NCI-H2196 treated with DMSO at 0.1 percent for 48 hours (cell line): Measurements from ENCODE around the gene MYORG.

Source experiments
- DNase-seq: peaks from one replicate; lab custom pipeline; 2025; ENCODE audit not compliant: unreplicated experiment; lab: John Stamatoyannopoulos, UW

MYORG gene

DNA sequence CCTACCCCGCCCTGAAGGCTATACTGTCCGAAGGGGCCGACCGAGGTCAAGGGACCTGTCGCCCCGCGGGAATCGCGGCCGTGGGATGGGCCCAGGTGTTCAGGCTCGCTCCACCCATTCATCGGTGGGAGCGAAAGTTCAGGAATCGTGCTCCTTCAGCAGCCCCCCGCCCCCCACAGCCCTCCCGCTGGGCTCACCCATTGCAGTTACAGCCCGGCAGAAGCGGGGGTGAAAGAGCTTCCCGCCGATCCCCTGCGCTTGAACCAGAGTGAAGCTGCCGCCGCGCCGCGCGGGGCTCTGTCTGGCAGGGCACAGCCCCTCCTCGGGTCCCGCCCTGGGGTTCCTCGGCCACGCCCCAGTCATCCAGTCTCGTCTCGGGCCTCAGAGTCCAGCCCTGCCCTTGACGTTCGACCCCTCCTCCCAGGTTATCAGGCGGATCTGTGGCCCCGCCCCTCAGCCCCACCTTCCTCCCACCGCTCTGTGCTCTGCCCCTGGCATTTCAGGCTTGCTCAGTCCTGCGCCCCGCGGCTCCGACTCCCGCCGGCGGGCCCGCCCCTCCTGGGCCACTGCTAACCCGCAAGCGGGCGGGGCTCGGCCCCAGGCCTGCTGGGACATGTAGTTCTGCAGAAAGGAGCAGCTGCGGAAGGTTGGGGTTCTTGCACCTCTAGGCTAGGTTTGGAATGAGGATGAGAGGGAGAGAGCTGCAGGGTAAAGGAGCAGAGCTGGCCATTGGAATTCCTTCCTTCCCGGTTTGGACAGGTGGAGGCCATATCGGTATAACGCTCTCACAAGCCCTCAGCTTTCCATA lies at the start of gene MYORG:
Gene MYORG (minus strand): TSS at position 303 of the 808 bp plus-strand sequence. CDS start 3,955 bp downstream, outside the sequence.
- DNase-seq, result peak; percentile 98

DNA sequence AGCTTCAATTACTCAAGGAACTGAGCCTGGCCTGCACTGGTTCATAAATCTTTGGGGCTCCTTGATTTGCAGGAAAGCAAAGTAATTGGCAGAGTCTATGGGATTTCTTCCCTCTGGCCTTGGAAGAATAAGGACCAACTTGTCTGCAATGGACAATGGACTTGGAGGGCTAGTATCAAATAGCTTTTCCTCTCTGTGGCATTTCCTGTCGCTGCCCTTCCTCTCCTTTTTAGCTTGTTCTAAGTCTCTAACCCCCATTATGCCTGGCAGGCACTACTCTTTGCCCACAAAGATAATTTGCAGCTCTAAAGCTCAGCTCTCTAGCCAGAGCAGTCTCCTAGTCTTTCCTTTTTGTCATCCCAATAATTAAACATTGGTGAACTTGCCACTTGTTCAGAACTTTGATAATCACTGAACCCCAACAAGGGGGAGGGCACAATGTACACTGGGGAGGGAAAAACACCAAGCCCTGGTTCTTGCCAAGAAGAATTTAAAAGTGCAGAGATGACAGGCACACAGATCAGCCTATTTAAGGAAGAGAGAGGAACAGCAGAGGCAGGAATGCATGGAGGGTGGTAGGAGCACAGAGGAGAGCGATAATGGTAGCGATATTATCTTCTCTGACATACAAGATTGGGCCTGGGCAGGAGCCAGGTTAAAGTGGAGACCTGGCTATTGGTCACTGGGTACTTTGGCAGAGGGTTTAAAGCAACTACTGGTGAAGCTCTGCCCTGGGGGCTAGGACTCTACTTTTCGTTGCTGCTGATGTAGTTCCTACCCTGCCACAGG lies 43.2 kb upstream of the MYORG start:
- DNase-seq, result no peak

DNA sequence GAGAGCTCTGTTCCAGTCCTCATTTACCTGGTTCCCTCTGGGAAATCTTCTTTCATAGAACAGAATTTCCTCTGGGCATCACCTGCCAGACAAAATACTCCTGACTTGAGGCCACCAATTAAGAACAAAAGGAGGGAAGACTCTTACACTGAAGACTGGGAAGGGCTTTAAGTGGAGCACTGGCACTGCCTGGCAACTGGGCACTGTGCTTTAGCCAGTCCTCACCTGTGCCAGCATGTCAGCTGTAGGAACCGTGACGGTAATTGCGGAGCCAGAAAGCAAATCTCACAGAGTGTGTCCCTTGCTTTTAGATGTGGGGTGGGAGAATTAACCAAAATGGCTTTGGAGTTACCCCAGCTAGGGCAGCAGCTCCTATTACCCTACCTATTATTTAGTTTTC lies 41.0 kb upstream of the MYORG start:
- peak; percentile 18 for DNase-seq

DNA sequence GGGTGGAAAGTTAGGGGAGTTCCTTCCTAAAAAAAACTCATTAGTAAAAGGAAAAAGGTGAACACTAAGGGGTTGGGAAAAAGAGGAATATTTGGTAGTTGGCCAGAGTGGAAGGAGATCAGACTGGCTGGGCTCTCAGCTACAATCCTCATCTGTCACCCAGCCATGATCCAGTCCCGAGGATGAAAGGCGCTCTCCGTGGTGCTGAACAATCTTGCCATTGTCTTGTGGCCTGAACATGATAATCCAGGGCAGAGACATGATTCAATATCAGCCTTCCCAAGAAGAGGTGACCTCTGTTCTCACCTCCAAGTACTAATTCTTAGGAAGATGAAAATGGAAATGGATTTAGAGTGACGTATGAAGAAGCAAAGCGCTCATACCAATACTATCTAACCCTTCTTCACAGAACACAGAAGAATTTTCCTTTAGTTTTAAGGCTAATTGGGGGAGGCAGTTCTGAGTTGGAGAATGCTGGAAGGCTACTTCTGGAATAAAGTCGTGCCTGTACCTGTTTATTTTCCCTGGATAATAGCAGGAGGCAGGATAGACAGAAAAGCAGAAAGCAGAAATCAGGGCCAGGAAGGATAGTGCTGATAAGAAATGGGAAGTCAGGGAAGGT lies 36.6 kb upstream of the MYORG start:
- no peak for DNase-seq

DNA sequence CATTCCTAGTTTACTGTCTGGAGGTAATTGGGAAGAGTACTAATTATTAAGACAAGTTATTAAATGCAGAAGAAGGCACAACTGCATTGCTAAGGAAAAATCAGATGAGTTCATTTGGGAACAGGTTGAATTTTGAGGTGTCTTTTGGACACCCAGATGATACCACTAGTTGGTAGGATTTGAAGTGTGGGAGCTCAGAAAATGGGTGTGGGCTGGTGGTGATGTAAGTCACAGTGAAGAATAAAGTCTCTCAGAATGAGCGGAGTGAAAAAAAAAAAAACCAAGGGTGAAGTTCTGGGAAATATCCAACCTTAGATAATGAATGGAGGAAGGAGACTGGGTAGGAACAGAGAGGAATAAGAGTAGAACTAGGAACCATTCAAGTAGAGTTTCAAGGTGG lies 35.6 kb upstream of the MYORG start:
- no peak for DNase-seq

DNA sequence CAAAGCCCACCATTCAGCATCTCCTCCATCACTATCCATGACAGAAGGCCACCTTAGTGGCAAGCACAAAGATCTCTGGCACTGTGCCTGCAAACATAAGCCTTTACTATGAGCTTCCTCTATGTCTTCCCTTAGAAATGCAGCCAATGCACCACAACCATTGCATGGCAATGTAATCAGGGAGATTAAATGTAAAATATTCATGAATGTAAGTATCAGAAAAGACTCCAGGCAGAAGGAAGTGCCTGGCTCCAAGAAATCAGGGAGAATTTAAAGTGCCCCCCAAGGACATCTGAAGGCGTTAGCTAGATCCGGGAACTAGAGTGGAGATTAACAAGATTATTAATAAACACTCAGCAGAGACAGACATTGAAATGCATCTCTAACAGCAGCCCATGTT lies 32.5 kb upstream of the MYORG start:
- DNase-seq, result no peak

DNA sequence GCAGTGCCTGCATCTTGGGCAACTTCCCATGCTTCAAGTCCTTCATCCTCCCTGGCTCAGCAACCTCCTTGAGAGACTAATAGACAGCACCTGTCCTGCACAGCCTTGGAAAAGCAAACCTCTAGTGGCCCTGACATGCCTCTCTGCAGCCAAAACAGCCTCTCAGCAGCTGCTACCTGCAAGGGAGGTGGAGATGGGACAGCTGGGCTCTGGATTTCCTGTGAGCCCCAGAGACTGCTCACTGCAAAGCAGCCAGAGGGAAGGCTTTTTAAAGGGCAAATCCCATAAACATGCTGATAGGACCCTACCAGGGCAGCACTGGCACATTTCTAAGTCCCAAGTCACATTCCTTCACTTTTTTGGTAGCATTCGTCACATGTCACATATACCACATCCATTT lies 31.5 kb upstream of the MYORG start:
- DNase-seq, result no peak

DNA sequence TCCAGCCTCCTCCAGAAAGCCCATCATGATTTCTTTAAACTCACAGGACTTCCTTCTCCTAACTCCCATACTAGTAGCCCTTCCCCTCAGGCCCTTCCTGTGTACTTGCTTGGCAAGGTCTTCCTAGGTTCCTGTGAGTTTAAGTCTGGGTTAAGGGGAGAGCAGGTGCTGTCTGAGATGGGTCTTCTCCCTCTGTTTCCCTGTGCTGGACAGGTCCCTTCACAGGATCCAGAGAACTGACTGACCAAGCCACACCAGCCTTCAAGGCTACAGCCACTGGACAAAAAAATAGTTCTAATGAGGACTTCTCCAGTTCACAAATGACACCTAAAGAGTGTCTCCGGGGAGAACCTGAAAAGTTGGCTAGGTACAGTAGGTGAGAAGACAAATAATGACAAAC lies 29.5 kb upstream of the MYORG start:
- no peak for DNase-seq

DNA sequence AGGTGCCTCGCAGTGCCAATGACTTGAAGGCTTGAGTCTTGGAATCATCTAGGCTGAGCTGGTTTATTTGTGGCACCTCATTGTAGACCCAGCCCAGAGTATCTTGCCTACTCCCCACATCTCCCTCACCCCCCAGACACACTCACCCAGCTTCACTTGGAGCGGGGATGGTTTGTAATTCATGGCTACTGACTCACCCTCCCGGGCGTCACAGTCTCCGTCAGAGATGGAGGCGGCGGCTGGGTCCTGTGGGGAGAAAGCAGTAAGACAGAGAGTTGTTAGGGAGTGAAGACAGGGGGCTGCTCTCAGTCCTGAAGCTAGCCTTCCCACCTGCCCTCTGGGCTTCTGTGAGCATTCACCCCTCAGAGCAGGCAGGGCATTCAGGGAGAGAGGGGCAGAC lies 29.0 kb upstream of the MYORG start:
- no peak for DNase-seq

DNA sequence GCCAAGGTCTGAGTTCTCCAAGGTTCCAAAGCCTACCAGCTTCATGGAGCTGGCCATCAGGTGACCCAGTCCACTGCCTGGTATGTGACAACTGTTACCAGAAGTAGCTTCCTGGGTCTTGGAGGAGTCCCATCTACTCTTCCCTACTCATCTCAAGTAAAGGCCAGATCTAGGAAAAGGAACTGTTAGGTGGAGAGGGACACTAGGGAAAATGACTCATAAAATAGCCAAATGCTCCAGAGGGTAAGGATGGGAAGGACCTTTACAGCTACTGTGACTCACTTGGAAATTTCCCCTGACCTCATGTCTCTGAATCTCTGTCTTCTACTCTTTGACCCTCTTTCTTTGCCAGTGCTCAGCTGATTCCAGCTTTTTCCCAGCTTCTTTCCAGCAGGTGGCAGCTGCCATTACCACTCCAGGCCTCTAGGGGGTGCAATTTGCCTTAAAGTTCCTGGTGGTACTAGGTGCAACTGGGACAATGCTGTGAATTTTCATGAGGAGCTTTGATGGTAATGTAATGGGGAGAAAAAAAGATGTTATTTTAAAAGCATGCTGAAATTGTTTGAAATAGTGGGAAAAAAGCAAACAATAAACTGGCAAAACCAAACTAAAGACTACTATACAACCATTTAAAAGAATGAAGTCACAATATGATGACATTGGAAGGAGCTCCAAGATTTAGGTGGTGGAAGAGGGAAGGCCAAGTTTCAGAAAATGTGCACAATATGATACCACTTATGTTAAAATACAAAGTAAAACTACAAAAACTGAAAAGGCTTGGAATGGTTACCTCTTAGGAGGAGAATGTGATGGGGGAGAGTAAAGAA lies 27.1 kb upstream of the MYORG start:
- peak; percentile 60 for DNase-seq

DNA sequence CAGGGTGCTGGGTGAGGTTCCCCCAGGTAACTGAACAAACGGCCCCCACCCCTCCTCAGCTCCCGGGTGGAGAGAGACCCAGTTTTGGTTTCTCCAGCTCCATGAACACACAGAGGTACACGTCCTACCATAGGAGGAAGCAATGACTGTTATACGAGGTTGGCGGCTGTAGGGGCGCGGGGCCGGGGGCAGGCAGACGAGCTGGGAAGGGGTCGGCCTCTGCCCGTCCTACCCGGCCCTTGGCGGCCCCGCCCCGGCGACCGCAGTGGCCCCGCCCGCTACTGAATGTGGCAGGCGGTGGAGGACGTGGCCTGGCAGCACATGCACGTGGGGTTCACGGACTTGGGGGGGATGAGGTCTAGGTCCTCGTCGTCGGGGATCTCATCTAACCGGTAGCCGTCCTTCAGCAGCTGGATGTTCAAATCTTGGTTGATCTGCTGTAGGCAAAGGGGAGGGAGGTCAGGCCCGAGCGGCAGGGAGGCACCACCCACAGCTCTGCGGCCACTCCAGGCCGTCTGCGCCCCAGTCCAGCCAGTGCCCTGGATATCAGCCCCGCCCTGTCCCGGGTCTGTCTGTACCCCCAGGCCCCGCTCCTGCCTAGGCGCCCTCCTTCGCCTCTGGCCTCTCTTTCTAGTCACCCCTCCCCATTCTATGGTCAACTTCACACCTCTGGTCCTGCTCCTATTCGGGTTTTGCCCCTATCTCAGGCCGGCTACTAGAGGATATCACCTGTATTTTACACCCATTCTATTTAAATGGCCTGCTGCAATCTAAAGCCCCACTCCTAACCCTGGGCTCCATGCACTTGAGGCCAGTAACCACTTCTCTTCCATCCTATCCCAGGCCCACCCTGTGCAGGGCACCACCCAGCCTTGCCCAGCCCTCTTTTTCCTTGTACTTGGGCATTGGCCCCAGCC lies 24.2 kb upstream of the MYORG start:
- no peak for DNase-seq

DNA sequence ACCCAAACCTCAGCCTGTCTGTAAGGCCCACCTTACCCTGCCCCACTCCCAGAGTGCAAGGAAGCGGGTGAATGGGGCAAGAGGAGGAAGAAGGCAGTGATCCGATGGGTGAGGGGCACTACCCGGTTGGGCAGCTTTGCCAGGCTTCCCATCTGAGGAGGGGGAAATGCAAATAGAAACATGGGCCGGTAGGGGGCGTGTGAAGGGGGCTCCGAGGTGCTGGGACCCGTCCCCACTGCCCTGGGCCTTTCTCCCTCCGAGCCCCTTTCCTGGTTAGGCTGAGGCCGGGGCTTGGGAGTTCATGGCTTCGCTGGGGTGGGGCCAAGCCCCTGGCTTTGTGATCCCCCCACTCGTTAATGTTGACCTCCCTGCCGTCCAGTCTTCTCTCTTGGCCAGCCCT lies 23.6 kb upstream of the MYORG start:
- DNase-seq, result no peak

DNA sequence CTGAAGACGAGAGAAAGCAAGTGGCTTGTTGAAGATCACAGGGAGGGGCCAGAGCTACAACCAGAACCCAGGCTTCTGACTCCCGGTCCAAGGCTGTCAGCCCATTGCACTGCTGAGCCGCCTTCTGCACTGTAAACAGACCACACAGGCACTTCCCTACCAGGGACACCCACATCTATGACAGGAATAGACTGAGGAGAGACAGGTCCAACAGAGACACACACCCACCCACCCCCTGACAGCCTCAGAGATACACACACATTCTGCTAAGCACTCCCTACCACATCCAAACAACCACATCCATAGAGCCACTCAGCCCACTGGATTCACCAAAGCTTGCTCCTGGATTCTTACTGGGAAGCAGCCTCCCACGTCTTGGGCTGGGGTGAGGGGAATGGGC lies 23.0 kb upstream of the MYORG start:
- no peak for DNase-seq

DNA sequence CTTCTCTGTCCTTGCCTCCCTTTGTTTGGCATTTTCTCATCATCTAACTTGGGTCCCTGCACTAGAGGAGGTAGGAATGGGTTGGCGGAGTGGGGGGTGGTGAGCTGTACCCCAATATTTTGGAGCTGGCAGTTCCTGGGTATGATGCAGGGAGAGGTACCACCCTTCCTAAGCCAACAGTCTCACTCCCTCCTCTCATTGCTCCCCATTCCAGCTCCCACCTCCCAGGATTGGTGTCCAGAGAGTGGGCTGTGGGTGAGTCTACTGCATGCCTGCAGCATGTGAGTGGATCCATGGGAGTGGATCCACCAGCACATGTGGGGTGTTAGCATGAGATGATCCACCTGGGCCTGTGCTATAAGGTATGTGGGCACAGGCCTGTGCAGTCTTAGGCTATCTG lies 22.2 kb upstream of the MYORG start:
- no peak for DNase-seq

DNA sequence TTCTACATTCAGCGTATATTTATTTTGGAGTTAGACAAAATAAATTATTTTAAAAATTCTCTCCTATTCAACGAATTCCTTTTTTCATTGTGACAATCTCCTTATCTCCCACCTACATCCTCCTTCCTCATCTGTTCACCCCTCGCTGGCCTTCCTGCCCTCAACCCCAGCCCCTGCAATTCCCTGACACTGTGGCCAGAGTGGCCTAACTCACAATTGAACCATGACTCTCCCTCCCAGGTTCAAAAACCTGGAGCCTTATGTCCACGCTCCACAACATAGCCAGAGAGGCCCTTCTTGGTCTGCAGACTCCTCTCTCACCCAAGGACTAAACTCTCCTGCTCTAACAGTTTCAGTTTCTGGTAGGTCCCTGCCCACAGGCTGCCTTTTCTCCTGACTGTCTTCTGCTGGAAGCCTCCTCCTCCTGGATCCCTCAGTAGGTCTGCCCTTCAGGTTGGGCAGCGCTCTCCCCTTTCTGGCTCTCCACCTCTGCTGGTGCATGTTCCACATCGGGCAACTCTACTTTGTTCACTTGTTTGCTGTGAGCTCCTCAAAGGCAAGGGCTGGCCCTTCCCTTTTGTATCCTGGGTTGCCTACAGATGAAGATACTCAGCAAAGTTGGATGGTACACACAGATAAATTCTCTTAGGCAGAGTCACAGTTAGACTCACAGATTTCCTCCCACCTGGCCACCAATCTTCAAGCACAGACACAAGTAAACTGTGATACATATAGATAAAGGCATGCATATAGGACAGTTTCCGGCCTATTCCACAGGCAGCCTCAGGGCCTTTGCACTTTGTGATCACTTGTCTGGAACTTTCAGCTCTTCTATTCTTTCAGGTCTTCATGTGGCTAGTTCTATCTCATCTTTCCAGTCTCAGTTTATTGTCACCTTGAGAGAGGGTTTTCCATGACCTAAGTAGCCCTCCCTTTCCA lies 19.8 kb upstream of the MYORG start:
- no peak for DNase-seq

DNA sequence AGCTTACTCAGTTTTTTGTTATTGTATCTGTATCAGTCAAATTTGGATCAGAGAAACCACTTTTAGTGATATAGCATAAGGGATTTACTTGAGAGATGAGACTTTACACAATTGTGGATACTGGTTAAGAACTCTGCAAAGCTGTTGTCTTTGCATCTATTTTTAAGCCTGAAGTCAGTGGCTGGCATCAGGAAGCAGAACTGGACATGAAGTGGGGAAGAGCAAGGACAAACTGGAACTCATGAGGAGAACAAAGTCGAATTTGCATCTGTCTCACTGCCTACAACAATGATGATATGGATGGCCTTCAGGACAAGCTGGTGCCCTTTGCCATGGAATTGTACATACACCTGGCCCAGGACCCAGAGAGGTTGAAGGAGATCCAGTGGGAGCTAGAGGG lies 15.8 kb upstream of the MYORG start:
- no peak for DNase-seq

DNA sequence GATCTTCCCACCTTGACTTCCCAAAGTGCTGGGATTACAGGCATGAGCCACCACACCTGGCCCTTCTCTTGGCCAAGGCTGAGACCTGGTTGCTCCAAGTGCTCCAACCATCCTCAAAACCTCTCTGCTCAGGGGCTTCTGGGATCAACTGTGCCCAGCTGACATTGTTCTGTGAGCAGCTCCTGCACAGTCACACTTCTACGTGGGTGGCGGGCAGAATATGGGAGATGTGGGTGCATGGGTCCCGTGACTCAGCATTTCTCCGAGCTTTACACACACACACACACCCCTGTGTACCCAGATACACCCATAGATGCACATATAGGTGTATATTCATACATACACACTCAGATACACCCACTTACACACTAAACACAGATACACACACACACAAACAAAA lies 10.5 kb upstream of the MYORG start:
- DNase-seq, result no peak

DNA sequence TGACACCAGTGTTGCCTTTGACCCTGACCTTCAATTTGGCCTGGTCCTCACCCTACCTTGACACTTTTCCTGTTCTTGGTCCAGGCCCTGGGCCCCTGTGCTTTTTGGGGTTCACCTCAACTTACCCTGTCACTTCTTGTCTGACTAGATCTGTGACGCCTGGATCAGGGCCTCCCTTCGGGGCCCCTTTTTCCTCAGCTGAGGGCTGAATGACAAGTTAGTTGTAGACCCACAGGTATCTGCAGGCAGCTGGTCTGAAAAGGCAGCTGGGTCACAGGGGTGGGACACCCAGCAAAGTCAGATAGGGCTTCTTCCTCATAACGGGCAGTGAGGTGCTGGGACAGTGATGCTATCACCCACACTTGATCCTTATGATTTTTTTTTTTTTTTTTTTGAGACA lies 10.0 kb upstream of the MYORG start:
- DNase-seq, result no peak
